Hepatocyte (in vitro differentiated cells): ENCODE data around the gene ABCA13. TPM values are rescaled to one million over a fixed set of nuclear protein-coding genes. Genes with fewer than 3 reads are reported as not detected.

Source experiments
- DNase-seq: peaks from one replicate; pipeline ENCODE4 v3.0.0-alpha.2; 2016; ENCODE audit warnings: low spot score
- H2AFZ ChIP-seq: fragments of 200-600 bp; sonication (generic); 2 replicates; pipeline ENCODE4 v1.6.0; 2016; ENCODE audit warnings: antibody characterized with exemption, mild to moderate bottlenecking
- H3K27ac ChIP-seq: fragments of 200-600 bp; sonication (generic); 2 replicates; pipeline ENCODE4 v1.5.1; 2016; ENCODE audit warnings: mild to moderate bottlenecking
- H3K27me3 ChIP-seq: fragments of 200-600 bp; sonication (generic); 2 replicates; pipeline ENCODE4 v1.6.1; 2016
- H3K36me3 ChIP-seq: fragments of 200-600 bp; sonication (generic); replicated peaks from 2 replicates; pipeline ENCODE4 v1.5.1; 2016; ENCODE audit warnings: low read depth; ENCODE audit not compliant: insufficient read depth
- H3K4me1 ChIP-seq: fragments of 200-600 bp; sonication (generic); 2 replicates; pipeline ENCODE4 v1.5.1; 2016; ENCODE audit warnings: mild to moderate bottlenecking, moderate library complexity; ENCODE audit not compliant: insufficient read depth
- H3K4me2 ChIP-seq: fragments of 200-600 bp; sonication (generic); 2 replicates; pipeline ENCODE4 v1.6.0; 2016
- H3K4me3 ChIP-seq: fragments of 200-600 bp; sonication (generic); 2 replicates; pipeline ENCODE4 v1.5.1; 2016; ENCODE audit warnings: mild to moderate bottlenecking
- H3K79me2 ChIP-seq: fragments of 200-600 bp; sonication (generic); 2 replicates; pipeline ENCODE4 v1.6.0; 2017; ENCODE audit warnings: mild to moderate bottlenecking
- H3K9me2 ChIP-seq: fragments of 200-600 bp; sonication (generic); replicated peaks from 2 replicates; pipeline ENCODE4 v1.6.0; 2017; ENCODE audit warnings: mild to moderate bottlenecking; ENCODE audit not compliant: insufficient read depth
- H3K9me3 ChIP-seq: fragments of 200-600 bp; sonication (generic); 2 replicates; pipeline ENCODE4 v1.5.1; 2016; ENCODE audit warnings: low read depth, mild to moderate bottlenecking
- H4K20me1 ChIP-seq: fragments of 200-600 bp; sonication (generic); 2 replicates; pipeline ENCODE4 v1.6.0; 2016; ENCODE audit warnings: mild to moderate bottlenecking; ENCODE audit not compliant: insufficient read depth, poor library complexity, severe bottlenecking
- CTCF ChIP-seq: fragments of 200-600 bp; sonication (generic); IDR thresholded peaks from 2 replicates; pipeline ENCODE4 v1.5.1; 2016; ENCODE audit warnings: antibody characterized with exemption, mild to moderate bottlenecking; ENCODE audit not compliant: poor library complexity
- EZH2 ChIP-seq: fragments of 200-600 bp; sonication (generic); IDR thresholded peaks from 2 replicates; pipeline ENCODE4 v1.6.1; 2016; ENCODE audit warnings: antibody characterized with exemption, mild to moderate bottlenecking, borderline replicate concordance
- EZH2phosphoT487 ChIP-seq: fragments of 200-600 bp; sonication (generic); IDR thresholded peaks from one replicate; pipeline ENCODE4 v1.6.1; 2018; ENCODE audit warnings: antibody characterized with exemption, mild to moderate bottlenecking, low read depth, moderate library complexity; ENCODE audit not compliant: unreplicated experiment, severe bottlenecking
- WGBS: methylation state at CpG from one replicate; pipeline ENCODE4 v1.1.6; 2016; ENCODE audit warnings: low lambda C conversion rate; ENCODE audit errors: missing lambda C conversion rate; 5-methylcytosine and 5-hydroxymethylcytosine counted together
- polyA plus RNA-seq: library from polyadenylated mRNA; unstranded; fragments of >200 nt; fragmentation: Nextera tagmentation; extraction: Ambion mirVana; gene quantifications from 2 replicates; pipeline ENCODE4 v1.2.1, GENCODE V29; 2016
- total RNA-seq: library from RNA; depleted of rRNA; stranded (reverse); fragments of >200 nt; gene quantifications from 2 replicates; pipeline ENCODE4 v1.2.3, GENCODE V29; 2014

ABCA13 gene
- total and polyA plus RNA-seq, 2 experiments from 2014 or later = 0.57 to 2.0 TPM

GRCh38 chr7:48691788-48692187, 520.5 kb downstream of the ABCA13 start:
- Histone ChIP-seq H4K20me1 (no peaks in the 10 kb centered on the region), H3K4me2 (no peak overlapping the region), H3K4me3 (no peak overlapping the region), H3K36me3 (no peaks in the 10 kb centered on the region), H3K27ac (no peak overlapping the region), H3K9me3 (no peaks in the 10 kb centered on the region), H3K27me3 (no peaks in the 10 kb centered on the region), H3K4me1 (no peaks in the 10 kb centered on the region), H3K79me2 (no peaks in the 10 kb centered on the region), H2AFZ (no peak overlapping the region), H3K9me2 (no peaks in the 10 kb centered on the region)
- no peak for TF ChIP-seq CTCF
- TF ChIP-seq EZH2phosphoT487 = no peak
- TF ChIP-seq EZH2 = no peak
- 64% methylated on average over 1 of the region's 1 CpG for WGBS
- no peak for DNase-seq

Other genes with a start within 250 kb of the ABCA13 start
- under 0.01 and 0.07 TPM in 2 replicates for gene PKD1L1, start 223.0 kb upstream of the ABCA13 start, total RNA-seq
- gene PKD1L1, start 223.0 kb upstream of the ABCA13 start, polyA plus RNA-seq = 0.07 TPM in 1 of 2 replicates, not detected in the other
- gene HUS1, start 191.8 kb upstream of the ABCA13 start, total RNA-seq = 27.7 and 29.3 TPM in 2 replicates
- 11.5 and 16.1 TPM in 2 replicates for gene HUS1, start 191.8 kb upstream of the ABCA13 start, polyA plus RNA-seq
- gene SUN3, start 142.4 kb upstream of the ABCA13 start, total RNA-seq = not detected in 2 replicates
- gene SUN3, start 142.4 kb upstream of the ABCA13 start, polyA plus RNA-seq = not detected in 2 replicates
- gene C7orf57, start 135.9 kb upstream of the ABCA13 start, total RNA-seq = 0.43 TPM in 1 of 2 replicates, not detected in the other
- not detected in 2 replicates for gene C7orf57, start 135.9 kb upstream of the ABCA13 start, polyA plus RNA-seq
- gene UPP1, start 82.2 kb upstream of the ABCA13 start, total RNA-seq = 12.7 and 14.6 TPM in 2 replicates
- 38.7 and 50.2 TPM in 2 replicates for gene UPP1, start 82.2 kb upstream of the ABCA13 start, polyA plus RNA-seq